Stimulated activated CD8-positive, alpha-beta memory T cell treated with anti-CD3 and anti-CD28 coated beads, Interleukin-4, amount 100 ng/mL, for 24 hours (primary cell): ENCODE data around the gene PODXL2.

ENCODE experiments used
- DNase-seq: peaks from one replicate; pipeline ENCODE4 v3.0.0-alpha.2; 2020; ENCODE audit warnings: low read depth

PODXL2 gene, protein sequence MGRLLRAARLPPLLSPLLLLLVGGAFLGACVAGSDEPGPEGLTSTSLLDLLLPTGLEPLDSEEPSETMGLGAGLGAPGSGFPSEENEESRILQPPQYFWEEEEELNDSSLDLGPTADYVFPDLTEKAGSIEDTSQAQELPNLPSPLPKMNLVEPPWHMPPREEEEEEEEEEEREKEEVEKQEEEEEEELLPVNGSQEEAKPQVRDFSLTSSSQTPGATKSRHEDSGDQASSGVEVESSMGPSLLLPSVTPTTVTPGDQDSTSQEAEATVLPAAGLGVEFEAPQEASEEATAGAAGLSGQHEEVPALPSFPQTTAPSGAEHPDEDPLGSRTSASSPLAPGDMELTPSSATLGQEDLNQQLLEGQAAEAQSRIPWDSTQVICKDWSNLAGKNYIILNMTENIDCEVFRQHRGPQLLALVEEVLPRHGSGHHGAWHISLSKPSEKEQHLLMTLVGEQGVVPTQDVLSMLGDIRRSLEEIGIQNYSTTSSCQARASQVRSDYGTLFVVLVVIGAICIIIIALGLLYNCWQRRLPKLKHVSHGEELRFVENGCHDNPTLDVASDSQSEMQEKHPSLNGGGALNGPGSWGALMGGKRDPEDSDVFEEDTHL

DNA sequence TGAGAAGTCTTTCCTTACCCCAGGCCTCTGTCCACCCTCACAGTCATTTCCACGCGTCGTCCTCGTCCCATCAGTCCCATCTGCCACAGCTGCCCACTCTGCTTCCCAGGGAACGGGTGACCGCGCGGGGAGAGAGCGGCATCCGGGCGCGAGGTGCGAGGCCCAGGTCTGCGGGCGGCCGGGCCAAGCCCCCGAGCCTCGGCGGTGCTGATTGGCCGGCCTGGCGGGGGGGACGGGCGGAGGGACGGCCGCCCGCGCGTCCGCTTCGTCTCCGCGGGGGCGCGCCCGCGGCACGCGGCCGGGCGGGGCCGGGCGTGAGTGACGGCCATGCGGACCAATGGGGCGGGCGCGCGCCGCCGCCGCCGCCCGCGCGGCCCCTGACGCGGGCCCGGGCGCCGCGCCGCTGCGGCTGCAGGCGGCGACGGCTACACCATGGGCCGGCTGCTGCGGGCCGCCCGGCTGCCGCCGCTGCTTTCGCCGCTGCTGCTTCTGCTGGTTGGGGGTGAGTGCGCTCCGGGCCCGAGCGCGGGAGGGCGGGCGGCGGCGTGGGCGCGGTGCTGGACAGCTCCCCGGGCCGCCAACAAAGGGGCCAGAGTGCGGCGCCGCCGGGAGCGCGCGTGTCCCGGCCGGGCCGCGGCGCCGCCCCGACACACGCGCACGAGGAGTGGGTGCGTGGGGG lies at the start of gene PODXL2:
PODXL2 (plus strand) TSS at position 398 of the 679 bp plus-strand sequence; CDS start at position 433, 35 bp downstream.
- peak; percentile 7 for DNase-seq

DNA sequence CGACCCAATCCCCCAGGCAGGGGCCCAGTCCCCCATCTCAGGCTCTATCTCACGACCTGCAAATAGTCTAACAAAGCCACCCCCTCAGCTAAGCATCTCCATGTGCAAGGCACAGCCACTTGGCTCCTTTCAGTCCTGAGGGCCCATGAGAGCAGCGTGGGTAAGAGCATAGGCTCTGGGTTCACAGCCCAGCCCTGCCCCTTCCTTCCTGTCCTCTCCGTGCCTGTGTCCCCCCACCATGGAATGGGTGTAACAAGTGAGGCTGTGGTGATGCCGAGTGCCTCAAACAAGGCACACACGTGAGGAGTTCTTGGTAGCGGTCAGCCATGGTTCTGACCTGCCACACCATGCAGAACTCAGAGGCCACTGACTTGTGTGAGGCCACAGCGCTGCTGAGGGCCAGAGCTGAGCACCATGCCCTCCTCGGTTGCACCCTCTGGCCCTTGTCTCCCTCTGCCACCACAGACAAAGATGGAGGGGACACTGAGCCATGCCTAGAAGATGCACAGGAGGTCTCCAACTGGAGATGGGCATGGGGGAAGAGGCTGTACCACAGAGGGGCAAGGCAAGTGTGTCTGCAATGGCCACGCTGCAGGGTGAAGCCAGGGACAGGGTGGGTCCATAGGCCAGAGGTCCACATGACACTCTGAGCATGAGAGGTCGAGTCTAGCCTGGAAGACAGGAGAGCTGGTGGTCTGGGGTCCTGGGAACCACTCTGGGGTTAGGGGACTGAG lies 48.5 kb upstream of the PODXL2 start:
- DNase-seq, result no peak

DNA sequence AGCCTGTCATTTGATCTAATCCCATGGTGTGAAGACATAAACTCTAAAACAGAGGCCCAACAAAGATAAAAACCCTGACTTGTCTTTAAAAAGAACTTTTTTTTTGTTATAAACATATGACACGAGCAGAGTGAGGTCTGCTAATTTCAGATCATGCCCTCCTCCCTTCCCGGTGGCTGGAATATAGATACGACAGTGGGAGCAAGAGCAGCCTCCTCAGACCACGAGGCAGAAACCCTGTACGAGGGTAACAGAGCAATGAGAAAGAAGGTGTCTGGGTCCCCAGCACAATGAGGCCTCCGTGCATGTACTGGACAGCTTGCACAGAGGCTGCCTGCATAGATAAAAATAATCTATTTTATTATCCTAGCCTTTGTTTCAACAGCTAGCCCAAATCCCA lies 44.3 kb upstream of the PODXL2 start:
- no peak for DNase-seq

DNA sequence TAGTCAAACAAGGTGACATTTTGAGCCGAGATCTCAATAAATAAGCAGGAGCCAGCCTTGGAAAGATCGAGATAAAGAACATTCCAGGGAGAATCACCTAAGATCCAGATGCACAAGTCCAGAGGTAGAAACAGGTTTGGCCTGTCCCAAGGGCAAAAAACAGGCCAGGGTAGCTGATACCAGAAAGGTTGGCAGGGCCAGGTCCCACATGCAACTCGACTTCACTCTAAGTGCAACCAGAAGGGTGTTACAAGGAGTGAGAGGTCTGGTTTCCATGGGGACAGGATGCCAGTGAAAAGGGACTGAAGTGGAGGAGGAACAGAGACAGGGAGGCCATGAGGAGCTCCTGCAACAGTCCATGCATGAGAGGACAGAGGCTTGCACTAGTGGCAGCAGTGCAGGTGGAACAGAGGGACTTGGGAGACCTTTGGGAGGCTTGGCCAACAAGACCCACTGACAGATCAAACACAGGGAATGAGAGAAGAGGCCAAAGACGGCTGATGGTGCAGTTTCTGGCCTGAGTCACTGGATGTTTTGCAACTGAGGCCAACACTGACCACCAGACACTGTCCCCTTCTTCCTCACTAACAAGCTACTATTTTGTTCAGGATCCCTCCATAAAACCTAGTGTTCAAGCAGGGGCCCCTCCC lies 43.7 kb upstream of the PODXL2 start:
- DNase-seq, result no peak

DNA sequence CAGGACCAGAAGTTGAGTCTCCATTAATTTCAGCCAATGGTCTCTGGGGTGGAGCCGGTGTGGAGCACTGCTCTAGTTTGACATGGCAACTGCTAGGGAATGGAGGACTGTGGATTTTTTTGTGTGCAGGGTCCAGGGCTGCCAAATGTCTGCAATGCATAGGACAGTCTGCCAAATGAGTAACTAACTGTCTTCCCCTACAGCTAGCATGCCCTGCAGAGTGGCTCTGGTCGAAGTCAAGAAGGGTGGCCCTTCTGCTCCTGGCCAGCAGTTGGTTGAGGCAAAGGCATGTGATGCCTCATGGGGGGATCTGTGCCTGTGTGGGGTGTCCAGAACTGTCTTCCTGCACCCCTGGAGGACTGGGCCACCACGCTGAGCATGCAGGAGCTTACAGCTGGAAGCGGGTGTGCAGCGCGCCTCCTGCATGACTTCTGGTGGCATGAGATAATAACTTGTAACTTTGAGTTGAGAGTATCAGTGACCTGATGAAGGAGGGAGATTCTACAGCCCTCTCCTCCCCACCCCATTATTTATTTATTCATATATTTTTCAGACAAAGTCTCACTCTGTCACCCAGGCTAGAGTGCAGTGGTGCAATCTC lies 43.1 kb upstream of the PODXL2 start:
- DNase-seq, result no peak

DNA sequence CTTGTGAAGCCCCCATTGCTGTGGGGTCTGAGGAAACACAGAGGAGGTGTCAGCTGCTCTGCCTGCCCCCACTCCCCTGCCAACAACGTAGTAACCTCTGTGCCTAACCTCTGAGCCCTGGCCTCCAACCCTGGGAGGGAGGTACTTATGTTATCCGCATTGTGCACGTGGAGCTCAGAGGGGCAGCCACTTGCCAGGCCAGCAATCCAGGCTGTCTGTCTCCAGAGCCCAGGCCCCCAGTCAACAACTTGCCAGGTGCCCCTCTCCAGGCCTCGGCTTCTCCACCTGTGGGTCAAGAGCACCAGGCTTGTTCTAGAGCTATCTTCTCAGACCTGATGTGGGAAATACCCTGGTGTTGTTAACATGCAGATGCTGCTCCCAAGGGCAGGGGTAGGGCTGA lies 41.1 kb upstream of the PODXL2 start:
- no peak for DNase-seq

DNA sequence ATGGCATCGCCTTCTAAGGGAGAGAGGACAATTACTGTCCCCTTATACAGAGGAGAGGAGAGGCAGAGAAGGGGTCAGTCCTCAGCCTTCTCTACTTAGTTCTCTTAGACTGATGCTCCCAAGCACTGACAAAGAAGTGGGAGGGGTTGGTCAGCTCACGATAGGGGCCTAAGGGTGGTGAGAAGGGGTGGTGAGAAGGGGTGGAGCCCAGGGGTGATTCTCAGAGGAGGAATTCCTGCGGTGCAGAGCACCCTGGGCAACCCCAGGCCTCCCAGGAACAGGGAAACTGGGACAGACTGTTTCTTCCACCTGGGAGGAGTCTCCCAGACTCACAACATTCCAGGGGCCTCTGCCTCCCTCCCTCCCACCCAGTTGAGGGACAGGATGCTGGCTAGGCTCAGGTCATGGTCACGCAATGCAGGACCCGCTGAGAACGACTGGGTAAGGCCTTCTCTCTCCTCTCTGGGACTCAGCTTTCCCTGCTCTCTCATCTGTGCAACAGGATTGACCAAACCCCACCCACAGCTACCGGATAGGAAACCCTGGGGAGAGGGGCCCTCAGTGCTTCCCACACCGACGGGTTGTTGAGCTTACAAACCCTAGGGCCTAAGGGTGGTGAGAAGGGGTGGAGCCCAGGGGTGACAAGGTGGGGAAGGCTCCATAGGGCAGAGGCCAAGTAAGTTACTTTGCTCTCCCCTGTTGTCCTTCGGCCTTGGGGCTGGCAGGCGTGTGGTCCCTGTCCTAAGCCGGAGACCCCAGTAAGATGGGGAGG lies 40.0 kb upstream of the PODXL2 start:
- no peak for DNase-seq

DNA sequence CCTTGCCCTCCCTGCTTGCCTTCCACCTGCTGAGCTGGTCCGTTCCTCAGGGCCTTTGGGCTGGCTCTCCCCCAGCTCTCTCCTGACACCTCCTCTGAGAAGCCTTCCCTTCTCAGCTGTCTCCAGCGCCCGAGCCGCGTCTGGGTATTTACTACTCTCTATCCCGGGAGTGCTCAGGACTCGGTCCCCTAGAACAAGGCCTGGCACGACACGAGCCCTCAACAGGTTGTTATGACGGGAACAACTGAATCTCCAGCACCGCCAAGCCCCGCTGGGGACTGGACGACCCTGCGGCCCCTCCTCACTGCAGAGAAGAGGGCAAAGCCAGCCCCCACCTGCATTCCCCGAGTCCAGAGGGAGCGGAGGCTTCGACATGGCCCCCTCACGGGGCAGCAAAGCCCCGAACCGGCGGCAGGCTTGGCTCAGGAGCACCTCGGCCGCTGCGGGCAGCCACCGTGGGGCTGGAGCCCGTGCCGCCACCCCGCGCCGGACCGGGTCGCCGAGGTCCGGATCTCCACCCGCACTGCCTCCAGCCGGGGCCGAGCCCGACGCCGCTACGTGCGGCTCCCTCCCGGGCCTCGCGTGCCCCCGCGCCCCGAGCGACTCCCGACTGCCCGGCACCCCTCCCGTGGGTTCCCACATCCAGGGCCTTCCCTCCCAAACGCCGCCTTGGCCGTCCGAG lies 39.2 kb upstream of the PODXL2 start:
- no peak for DNase-seq

DNA sequence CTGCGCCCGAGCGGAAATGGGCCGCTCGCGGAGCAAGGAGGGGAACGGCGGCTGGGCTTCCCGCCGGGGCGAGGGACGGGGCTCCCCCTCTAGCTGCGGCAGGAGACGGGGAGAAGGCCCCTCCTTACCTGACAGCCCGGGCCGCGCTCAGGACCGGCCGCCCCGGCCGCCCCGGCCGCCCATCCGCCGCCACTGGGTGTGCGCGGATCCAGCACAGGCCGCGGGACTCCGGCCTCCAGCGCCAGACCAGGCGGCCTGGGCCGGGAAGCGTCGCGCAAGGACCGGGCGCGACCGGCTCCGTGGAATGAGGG lies 38.7 kb upstream of the PODXL2 start:
- DNase-seq, result no peak

DNA sequence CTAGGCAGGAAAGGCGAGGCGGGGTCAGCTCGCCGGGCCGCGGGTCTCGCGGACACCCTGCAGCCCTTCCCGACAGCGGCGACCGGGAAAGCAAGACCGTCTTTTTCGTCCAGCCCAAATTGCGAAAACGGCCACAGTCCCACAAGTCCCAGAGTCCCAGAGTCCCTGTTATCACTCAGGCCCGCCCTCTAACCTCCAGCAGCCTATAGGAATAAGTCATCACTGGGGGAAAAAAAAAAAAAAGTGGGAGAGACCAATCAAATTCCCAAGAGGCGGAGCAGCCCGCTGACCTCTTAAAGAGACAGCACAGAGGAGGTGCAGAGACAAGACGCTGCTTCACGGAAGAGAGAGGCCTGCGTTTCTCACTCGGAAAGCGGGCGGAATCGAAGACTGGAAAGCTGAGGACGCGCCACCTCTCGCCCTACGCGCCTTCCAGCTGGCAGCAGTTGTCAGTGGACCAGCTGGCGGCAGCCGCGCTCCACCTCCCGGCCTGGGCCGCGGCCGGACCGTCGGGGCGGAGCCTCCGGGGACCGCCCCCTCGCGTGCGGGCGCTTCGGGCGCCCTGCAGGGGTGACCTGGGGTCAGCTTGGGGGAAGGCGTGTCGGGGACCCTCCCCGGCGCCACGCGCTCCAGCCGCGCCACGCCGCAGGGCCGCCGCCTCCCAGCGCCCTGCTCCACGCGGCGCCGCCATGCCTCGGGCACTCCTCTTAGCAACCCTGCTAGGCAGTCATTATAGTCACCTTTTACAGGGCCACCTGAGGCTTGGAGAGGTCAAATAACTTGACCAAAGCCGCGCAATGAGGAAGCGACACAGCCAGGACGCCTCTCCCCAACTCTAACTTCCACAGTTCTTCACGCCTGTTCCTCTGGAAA lies 38.2 kb upstream of the PODXL2 start, which contains the start of gene TPRA1:
TPRA1 (minus strand) TSS at position 141 of the 873 bp plus-strand sequence. CDS start 10,587 bp downstream, outside the sequence.
- peak; percentile 68 for DNase-seq

DNA sequence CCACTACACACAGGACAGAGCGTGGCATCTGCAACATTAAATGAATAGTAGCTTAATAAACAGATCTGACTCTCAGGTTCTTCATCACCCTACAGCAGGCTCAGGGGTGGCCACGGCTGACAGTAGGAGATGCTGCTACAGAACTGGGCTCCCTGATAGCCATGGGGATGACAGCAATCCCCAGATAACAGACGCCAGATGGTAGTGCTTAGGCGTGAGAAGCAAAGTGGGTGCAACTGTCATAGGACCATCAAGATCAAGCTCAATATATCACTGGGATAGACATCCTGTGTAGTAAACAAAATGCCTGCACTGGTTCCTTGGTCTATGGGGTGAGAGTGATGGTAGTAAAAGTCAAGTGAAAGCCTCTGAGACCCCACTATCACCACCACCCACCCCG lies 35.8 kb upstream of the PODXL2 start:
- no peak for DNase-seq

DNA sequence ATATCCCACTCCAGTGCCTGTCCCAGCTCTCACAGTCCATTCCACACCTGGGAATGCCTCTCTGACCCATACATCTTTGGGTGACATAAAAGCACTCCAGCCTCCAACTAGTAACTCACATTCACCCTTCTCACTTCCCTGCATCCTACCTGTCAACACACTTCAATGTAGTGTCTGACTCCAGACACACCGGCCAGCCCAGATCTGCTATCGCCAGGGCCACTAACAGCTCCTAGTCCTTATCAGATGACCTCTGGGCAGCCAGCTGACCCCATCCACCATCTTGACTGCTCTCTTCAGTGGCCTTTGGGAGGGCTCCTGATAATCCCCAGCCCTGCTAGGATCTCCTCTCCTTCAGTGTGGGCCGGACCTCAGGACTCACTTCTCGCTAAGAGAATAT lies 33.7 kb upstream of the PODXL2 start:
- DNase-seq, result no peak

DNA sequence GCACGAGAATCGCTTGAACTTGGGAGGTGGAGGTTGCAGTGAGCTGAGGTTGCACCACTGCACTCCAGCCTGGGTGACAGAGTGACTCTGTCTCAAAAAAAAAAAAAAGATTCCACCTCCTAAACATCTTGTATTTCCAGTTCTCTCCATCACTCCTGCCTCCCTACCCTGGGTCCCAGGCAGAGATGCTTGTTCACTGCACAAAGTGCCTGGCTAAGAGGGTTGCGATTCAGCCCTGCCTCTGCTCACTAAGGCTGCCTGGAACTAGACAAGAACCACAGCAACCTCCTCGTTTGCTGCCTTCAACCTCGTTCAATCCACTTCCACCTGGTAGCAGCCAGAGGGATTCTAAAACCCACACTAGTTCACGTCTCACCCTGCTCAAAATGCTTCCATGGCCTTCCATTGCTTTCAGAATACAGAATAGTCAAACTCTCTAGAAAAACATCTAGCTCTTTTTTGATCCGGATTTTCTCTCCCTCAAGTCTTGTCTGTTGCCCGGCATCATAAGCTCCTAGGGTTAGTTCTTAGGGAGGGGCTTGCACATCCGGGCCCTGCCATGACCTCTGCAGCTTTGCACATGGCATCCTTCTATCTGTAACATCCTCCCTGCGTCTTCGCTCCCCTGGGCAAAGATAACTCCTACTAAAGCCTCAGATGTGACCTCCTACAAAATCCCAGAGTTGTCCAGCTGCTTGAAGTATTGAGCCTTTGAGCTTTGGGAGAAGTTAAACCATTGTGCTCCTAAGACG lies 31.8 kb upstream of the PODXL2 start:
- no peak for DNase-seq

DNA sequence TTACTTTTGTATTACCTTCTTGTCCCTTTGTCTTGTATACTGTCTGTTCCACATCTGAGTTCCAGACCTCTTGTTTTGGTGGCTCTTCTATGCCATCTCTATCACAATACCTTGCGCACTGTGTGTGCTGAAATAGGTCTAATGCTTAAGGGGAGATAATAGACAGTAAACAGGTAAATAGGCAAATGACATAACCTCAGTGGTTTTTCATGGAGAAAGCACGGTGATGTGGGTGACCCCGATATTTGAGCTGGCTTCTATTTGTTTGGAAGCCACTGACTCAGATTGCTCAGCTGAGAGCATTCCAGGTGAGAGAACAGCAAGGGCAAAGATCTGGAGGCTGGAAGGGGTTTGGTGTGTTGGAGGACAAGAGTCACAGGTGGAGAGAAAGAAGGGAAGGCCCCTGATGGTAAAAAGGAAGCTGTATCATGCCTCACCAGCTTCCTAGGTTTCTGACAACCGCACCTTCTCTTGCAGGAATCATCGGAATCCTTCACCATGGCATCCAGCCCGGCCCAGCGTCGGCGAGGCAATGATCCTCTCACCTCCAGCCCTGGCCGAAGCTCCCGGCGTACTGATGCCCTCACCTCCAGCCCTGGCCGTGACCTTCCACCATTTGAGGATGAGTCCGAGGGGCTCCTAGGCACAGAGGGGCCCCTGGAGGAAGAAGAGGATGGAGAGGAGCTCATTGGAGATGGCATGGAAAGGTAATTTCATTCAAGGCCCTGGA lies 30.0 kb upstream of the PODXL2 start:
- no peak for DNase-seq

DNA sequence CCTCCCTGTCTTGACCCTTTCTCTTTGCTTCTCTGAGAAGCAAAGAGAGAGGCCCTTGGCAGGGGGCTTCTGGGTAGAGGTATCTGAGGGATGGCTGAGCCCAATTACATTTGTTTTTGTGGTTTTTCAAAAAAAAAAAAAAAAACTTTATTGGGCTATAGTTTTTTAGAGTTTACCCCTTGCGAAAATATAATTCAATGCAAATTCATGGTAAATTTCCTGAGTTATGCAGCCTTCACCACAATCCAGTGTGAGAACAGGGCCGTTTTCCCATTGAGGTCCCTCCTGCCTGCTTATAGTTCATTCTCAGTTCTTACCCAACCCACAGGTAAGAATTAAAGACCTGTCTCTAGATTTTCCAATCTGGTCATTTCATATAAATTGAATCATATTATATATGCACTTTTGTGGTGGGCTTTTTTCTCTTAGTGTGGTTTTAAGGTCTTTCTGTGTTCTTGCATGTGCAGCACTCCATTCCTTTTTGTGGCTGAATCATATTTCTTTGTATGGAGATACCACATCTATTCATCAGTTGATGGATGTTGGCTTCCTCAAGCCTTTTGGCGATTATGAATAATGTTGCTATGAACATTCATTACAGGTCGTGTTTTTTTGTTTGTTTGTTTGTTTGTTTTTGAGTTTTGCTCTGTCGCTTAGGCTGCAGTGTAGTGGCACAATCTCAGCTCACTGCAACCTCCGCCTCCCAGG lies 28.1 kb upstream of the PODXL2 start:
- DNase-seq, result no peak

DNA sequence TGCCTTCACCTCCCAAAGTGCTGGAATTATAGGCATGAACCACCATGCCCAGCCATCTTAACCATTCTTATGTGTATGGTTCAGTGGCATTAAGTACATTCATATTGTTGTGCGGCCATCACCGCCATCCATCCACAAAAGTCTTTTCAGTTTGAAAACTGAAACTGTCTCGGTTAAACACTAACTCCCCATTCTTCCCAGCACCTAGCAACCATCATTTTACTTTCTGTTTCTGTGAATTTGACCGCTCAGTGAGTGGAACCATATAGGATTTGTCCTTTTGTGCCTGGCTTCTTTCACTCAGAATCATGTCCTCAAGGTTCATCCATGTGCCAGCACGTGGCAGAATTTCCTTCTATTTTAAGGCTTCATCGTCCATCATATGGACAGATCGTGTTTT lies 24.9 kb upstream of the PODXL2 start:
- DNase-seq, result no peak

DNA sequence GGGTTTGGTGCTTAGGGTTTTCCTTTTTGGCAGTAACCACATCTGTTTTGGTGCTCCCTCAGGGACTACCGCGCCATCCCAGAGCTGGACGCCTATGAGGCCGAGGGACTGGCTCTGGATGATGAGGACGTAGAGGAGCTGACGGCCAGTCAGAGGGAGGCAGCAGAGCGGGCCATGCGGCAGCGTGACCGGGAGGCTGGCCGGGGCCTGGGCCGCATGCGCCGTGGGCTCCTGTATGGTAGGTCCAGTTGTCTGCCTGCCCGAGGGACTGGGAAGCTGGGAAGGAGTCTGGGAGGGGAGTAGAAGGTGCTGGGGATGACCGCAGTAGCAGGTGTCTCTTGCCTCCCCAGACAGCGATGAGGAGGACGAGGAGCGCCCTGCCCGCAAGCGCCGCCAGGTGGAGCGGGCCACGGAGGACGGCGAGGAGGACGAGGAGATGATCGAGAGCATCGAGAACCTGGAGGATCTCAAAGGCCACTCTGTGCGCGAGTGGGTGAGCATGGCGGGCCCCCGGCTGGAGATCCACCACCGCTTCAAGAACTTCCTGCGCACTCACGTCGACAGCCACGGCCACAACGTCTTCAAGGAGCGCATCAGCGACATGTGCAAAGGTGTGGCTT lies 24.3 kb upstream of the PODXL2 start:
- DNase-seq, result no peak
